Liver (tissue), 9 donors: ENCODE measurements around the gene ZNF473. TPM values are rescaled to one million over a fixed set of nuclear protein-coding genes. Genes with fewer than 3 reads are reported as not detected.

ENCODE experiments used
- DNase-seq: peaks from one replicate; pipeline ENCODE4 v3.0.0-alpha.2; 2017; ENCODE audit warnings: low spot score
- H3K27ac ChIP-seq, 2 donors: one replicate each; pipeline ENCODE4 v1.7.0; 2013; ENCODE audit warnings: inconsistent platforms in 2 of 2, low read length in 2 of 2, control low read depth in 1 of 2, low read depth in 1 of 2, mild to moderate bottlenecking in 1 of 2
- H3K27me3 ChIP-seq, 4 donors: one replicate each; pipeline versions ENCODE4 v1.6.1 to v1.7.0; 2013; ENCODE audit warnings: low read length in 3 of 4, inconsistent platforms in 1 of 4, mild to moderate bottlenecking in 1 of 4, moderate library complexity in 1 of 4; ENCODE audit not compliant: control insufficient read depth in 4 of 4, insufficient read depth in 4 of 4
- H3K36me3 ChIP-seq, 4 donors: one replicate each; pipeline versions ENCODE4 v1.6.1 to v1.7.0; 2013; ENCODE audit warnings: low read length in 3 of 4, mild to moderate bottlenecking in 3 of 4, low read depth in 1 of 4, moderate library complexity in 1 of 4; ENCODE audit not compliant: control insufficient read depth in 4 of 4, insufficient read depth in 3 of 4
- H3K4me1 ChIP-seq, 4 donors: one replicate each; pipeline versions ENCODE4 v1.6.1 to v1.7.0; 2013; ENCODE audit warnings: low read length in 3 of 4, mild to moderate bottlenecking in 3 of 4, moderate library complexity in 1 of 4; ENCODE audit not compliant: control insufficient read depth in 4 of 4, insufficient read depth in 4 of 4
- H3K4me3 ChIP-seq, 3 donors: one replicate each; pipeline versions ENCODE4 v1.6.1 to v1.7.0; 2013; ENCODE audit warnings: low read length in 3 of 3, control low read depth in 1 of 3, low read depth in 1 of 3, mild to moderate bottlenecking in 1 of 3
- H3K9ac ChIP-seq, 2 donors: one replicate each; pipeline ENCODE4 v1.7.0; 2013; ENCODE audit warnings: low read length in 2 of 2, mild to moderate bottlenecking in 2 of 2, moderate library complexity in 2 of 2, control low read depth in 1 of 2, low read depth in 1 of 2
- H3K9me3 ChIP-seq, 4 donors: one replicate each; pipeline versions ENCODE4 v1.6.1 to v1.7.0; 2013; ENCODE audit warnings: low read length in 3 of 4; ENCODE audit not compliant: control insufficient read depth in 4 of 4
- ATF3 ChIP-seq: IDR thresholded peaks from 2 replicates; pipeline ENCODE4 v1.6.1; 2016; ENCODE audit warnings: antibody characterized with exemption
- CTCF ChIP-seq: fragments of 150-350 bp; IDR thresholded peaks from 2 replicates; pipeline ENCODE4 v1.5.1; 2017; ENCODE audit warnings: improper control_type of control experiment, low read depth, low read length; ENCODE audit not compliant: missing input control
- EGR1 ChIP-seq, 2 donors: IDR thresholded peaks; 2 replicates each; pipeline ENCODE4 v1.6.1; 2016 to 2018; ENCODE audit warnings: antibody characterized with exemption in 2 of 2, low read depth in 2 of 2
- FOXA1 ChIP-seq: IDR thresholded peaks from 2 replicates; pipeline ENCODE4 v1.6.1; 2016; ENCODE audit warnings: antibody characterized with exemption
- FOXA2 ChIP-seq: IDR thresholded peaks from 2 replicates; pipeline ENCODE4 v1.6.1; 2016; ENCODE audit warnings: antibody characterized with exemption
- GABPA ChIP-seq, 2 donors: IDR thresholded peaks in 1 of 2; conservative IDR thresholded peaks in 1 of 2; 2 replicates each; pipeline ENCODE4 v1.6.1; 2016; ENCODE audit warnings: antibody characterized with exemption in 2 of 2, mild to moderate bottlenecking in 1 of 2, moderate library complexity in 1 of 2
- HNF4A ChIP-seq, 2 donors: conservative IDR thresholded peaks; 2 replicates each; pipeline ENCODE4 v1.6.1; 2016; ENCODE audit warnings: antibody characterized with exemption in 2 of 2, mild to moderate bottlenecking in 2 of 2
- HNF4G ChIP-seq: IDR thresholded peaks from 2 replicates; pipeline ENCODE4 v1.6.1; 2016; ENCODE audit warnings: antibody characterized with exemption
- JUND ChIP-seq, 2 donors: IDR thresholded peaks; 2 replicates each; pipeline ENCODE4 v1.6.1; 2016; ENCODE audit warnings: antibody characterized with exemption in 2 of 2
- MAX ChIP-seq: IDR thresholded peaks from 2 replicates; pipeline ENCODE4 v1.6.1; 2016; ENCODE audit warnings: antibody characterized with exemption
- NR2F2 ChIP-seq: IDR thresholded peaks from 2 replicates; pipeline ENCODE4 v1.6.1; 2016; ENCODE audit warnings: antibody characterized with exemption
- RAD21 ChIP-seq, 2 donors: IDR thresholded peaks; 2 replicates each; pipeline ENCODE4 v1.6.1; 2016; ENCODE audit warnings: antibody characterized with exemption in 2 of 2, mild to moderate bottlenecking in 2 of 2
- REST ChIP-seq: IDR thresholded peaks from 2 replicates; pipeline ENCODE4 v1.6.1; 2016; ENCODE audit warnings: antibody characterized with exemption, mild to moderate bottlenecking
- RXRA ChIP-seq, 2 donors: IDR thresholded peaks; 2 replicates each; pipeline ENCODE4 v1.6.1; 2017 to 2018; ENCODE audit warnings: antibody characterized with exemption in 2 of 2, mild to moderate bottlenecking in 1 of 2
- SP1 ChIP-seq: IDR thresholded peaks from 2 replicates; pipeline ENCODE4 v1.6.1; 2018; ENCODE audit warnings: antibody characterized with exemption, mild to moderate bottlenecking
- TAF1 ChIP-seq: conservative IDR thresholded peaks from 2 replicates; pipeline ENCODE4 v1.6.1; 2016; ENCODE audit warnings: antibody characterized with exemption, mild to moderate bottlenecking
- YY1 ChIP-seq: IDR thresholded peaks from 2 replicates; pipeline ENCODE4 v1.6.1; 2016; ENCODE audit warnings: antibody characterized with exemption, mild to moderate bottlenecking
- ZBTB33 ChIP-seq: IDR thresholded peaks from 2 replicates; pipeline ENCODE4 v1.6.1; 2016; ENCODE audit warnings: antibody characterized with exemption
- WGBS: extraction: QIAGEN DNeasy Blood & Tissue Kit; methylation state at CpG from one replicate; pipeline ENCODE4 v1.1.7; 2013; 5-methylcytosine and 5-hydroxymethylcytosine counted together
- polyA plus RNA-seq, 2 donors: library from polyadenylated mRNA; stranded (reverse) in 1 of 2; unstranded in 1 of 2; fragments of 200-250 nt in 1 of 2; fragments of >200 nt in 1 of 2; fragmentation: Nextera tagmentation in 1 of 2; extraction: Ambion mirVana in 1 of 2; gene quantifications; one replicate each; pipeline versions ENCODE4 v1.2.1 to v1.2.3, GENCODE V29; 2013 to 2015
- total RNA-seq, 2 donors: library from RNA; depleted of rRNA; stranded (reverse); fragments of >200 nt; gene quantifications; one replicate each; pipeline ENCODE4 v1.2.3, GENCODE V29; 2014
- donor health status: healthy.
- donor health status: healthy.
- donor health status: healthy.
- donor health status: healthy.
- donor health status: healthy.

Gene ZNF473
- total and polyA plus RNA-seq, 4 donors: 0.92 to 4.0 (median 2.8) TPM

GRCh38 chr19:49999371-50000010 is 26.3 kb upstream of the ZNF473 start:
- Histone ChIP-seq H3K27ac (no peak overlapping the region), H3K4me3 (no peak overlapping the region), H3K9ac (no peak overlapping the region), H3K27me3 (no peaks in the 10 kb centered on the region), H3K36me3 (peaks cover 16 to 85% (median 38%) of the 10 kb centered on the region in 4 donors), H3K9me3 (no peaks in the 10 kb centered on the region), H3K4me1 (peaks cover 0 to 3% (median 0%) of the 10 kb centered on the region in 4 donors)
- no peak for TF ChIP-seq FOXA1
- no peak for TF ChIP-seq FOXA2
- no peak for TF ChIP-seq ATF3
- no peak for TF ChIP-seq RAD21 (IDR thresholded peaks at IDR 0.05)
- no peak for DNase-seq
- 72% methylated on average over 6 of the region's 6 CpGs for WGBS

GRCh38 chr19:50000038-50000840 is 25.6 kb upstream of the ZNF473 start:
- 93% methylated on average over 20 of the region's 20 CpGs for WGBS
- peaks cover 0 to 3% (median 0%) of the 10 kb centered on the region in 4 donors for H3K4me1 ChIP-seq
- no peak for DNase-seq
- no peaks in the 10 kb centered on the region for H3K27me3 ChIP-seq
- H3K27ac ChIP-seq: no peak overlapping the region
- TF ChIP-seq HNF4A (conservative IDR thresholded peaks at IDR 0.05) (no peak), NR2F2 (no peak), RXRA (IDR thresholded peaks at IDR 0.05) (no peak), ZBTB33 (no peak), JUND (IDR thresholded peaks at IDR 0.05) (no peak), MAX (no peak), TAF1 (no peak), GABPA (IDR thresholded peaks at IDR 0.05 in 1 of 2, conservative IDR thresholded peaks at IDR 0.05 in 1 of 2) (no peak), ATF3 (no peak), SP1 (no peak), EGR1 (IDR thresholded peaks at IDR 0.05; ENCODE audit: low read depth in 2 of 2) (no peak), YY1 (no peak), FOXA2 (no peak), CTCF (no peak), FOXA1 (no peak), HNF4G (no peak), REST (no peak), RAD21 (IDR thresholded peaks at IDR 0.05) (no peak)
- no peaks in the 10 kb centered on the region for H3K9me3 ChIP-seq
- H3K36me3 ChIP-seq: peaks cover 15 to 85% (median 34%) of the 10 kb centered on the region in 4 donors
- no peak overlapping the region for H3K4me3 ChIP-seq
- no peak overlapping the region for H3K9ac ChIP-seq
